HFF-Myc (cell line): ENCODE results near the gene DNAJB1.

Experiments
- DNase-seq: peaks from one replicate; pipeline ENCODE4 v3.0.0-alpha.2; 2011; ENCODE audit warnings: low read depth; ENCODE audit errors: extremely low read depth
- H3K4me3 ChIP-seq: replicated peaks from 2 replicates; pipeline ENCODE4 v1.5.1; 2011; ENCODE audit warnings: low read depth, mild to moderate bottlenecking, control low read depth, low read length
- TF ChIP-seq, protein P1 (sequence below): IDR thresholded peaks from 2 replicates; pipeline ENCODE4 v1.5.1; 2012; ENCODE audit warnings: mild to moderate bottlenecking, low read depth, low read length, control low read depth; ENCODE audit errors: missing control alignments

The DNAJB1 gene

DNA sequence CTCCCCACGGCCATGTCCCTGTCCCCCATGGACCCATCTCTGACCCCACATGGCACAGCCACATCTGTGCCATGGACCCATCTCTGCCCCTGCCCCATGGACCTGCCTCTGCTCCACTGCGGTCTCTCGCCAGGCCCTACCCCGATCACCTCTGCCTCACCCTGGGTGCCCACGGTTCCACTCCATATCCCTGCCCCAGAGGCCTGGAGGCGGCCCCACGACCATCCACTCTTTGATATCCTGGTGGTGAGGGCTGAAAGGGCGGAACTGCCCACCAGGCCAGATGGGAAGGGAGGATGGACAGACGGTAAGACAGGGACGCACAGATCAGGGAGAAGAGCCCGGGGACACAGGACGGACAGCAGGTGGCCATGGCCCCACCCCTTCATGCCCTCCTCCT, 43.4 kb downstream of the DNAJB1 start:
- TF ChIP-seq, protein P1, sequence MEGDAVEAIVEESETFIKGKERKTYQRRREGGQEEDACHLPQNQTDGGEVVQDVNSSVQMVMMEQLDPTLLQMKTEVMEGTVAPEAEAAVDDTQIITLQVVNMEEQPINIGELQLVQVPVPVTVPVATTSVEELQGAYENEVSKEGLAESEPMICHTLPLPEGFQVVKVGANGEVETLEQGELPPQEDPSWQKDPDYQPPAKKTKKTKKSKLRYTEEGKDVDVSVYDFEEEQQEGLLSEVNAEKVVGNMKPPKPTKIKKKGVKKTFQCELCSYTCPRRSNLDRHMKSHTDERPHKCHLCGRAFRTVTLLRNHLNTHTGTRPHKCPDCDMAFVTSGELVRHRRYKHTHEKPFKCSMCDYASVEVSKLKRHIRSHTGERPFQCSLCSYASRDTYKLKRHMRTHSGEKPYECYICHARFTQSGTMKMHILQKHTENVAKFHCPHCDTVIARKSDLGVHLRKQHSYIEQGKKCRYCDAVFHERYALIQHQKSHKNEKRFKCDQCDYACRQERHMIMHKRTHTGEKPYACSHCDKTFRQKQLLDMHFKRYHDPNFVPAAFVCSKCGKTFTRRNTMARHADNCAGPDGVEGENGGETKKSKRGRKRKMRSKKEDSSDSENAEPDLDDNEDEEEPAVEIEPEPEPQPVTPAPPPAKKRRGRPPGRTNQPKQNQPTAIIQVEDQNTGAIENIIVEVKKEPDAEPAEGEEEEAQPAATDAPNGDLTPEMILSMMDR: no peak
- peak overlapping the region; percentile 35 for H3K4me3 ChIP-seq
- DNase-seq: no peak

DNA sequence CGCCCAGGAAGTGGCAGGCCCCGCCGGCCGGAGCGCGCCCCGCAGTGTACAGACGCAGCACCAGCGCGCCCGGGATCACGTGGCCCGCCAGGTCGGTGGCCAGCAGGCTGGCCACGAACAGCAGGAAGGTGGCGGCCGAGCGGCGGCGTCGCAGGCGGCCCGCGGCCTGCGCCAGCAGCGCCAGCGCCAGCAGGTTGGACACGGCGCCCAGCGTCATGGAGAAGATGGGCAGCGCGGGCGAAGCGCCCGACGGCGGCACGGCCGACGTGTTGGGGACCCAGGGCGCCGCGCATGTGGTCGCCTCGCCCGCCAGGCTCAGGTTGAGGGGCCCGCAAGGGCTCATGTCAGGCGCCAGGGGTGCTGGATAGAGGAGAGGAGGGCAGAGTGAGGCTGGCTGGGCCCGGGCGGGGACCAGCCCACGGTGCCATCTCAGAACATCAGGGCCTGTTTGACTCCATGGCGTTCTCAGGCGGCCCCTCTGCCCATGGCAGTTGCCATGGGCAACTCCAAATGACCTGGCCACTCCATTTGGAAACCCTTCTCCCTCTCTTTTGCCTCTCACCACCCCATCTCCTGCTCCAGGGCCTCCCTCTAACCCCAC, 44.1 kb downstream of the DNAJB1 start:
- DNase-seq: no peak
- TF ChIP-seq, protein P1: no peak
- H3K4me3 ChIP-seq: no peak overlapping the region

DNA sequence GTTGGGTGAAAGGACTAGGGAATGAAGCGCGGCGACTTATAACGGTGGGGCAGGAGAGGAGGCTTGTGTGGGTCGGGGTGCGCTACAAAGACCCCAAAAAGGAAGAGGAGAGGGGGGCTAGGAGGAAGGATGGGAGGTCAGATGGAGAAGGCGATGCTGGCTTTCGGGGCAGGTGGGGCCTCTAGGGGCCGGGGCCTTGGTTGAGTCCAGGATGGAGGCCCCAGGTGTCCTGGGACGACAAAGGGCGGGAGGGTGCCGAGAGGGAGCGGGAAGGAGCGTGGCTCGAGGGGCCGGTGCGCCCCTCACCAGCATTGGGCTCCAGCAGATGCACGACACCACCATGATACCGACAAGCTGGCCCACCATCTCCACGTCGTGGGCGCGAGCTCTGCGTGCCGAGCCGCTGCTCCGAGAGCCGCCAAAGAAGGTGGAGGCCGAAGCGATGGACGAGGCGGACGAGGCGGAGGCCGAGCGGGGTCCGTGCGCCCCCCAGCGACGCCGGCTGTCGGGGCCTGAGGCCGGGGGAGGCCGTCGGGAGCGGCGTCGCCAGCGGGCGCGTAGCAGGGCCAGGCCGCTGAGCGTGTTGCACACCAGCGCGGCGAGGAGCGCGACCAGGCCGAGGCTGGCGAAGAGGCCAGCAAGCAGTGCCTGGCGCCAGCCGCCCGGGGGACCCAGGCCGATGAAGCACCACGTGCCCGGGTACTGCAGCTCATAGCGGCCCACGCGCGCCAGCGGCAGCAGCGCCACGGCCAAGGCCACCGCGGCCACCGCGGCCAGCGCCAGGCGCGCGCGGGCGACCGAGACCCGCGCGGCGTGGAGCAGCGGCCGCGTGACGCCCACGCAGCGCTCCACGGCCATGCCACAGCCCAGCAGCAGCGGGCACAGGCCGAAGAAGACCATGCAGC, 44.9 kb downstream of the DNAJB1 start:
- TF ChIP-seq, protein P1: no peak
- DNase-seq: no peak
- H3K4me3 ChIP-seq: no peak overlapping the region

DNA sequence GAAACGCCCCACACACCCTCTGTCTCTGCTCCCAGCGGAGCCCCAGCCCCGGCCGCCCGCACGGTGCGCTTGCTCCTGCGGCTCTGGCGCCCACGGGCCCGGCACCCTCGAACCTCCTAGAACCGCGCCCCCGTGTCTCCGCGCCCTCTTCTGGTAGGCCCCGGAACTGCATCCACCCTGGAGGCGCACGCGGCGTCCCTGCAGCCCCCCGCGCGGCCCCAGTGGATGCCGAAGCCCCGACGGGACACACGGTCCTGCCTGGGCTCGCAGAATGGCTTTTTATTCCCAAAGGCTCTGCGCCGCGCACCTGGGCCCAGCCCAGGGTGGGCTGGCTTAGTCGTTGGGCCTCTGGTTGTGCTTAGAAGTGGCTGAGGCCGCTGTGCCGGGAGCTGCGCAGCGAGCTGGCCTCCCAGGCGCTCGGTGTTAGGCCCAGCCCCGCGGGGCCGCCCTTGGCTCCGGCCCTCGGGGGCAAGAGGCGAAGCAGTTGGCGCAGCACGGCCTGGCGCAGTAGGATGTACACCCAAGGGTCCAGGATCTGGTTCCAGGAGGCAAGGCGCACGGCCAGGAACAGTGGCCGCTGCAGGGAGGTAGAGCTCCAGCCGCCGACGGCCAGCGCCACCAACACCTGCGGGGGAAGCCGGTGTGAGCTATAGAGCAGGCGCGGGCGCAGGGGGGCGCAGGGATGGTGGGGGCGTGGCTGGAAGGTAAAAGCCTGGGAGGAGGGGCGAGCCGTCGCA, 45.8 kb downstream of the DNAJB1 start:
- no peak overlapping the region for H3K4me3 ChIP-seq
- TF ChIP-seq, protein P1: peak; percentile 88

DNA sequence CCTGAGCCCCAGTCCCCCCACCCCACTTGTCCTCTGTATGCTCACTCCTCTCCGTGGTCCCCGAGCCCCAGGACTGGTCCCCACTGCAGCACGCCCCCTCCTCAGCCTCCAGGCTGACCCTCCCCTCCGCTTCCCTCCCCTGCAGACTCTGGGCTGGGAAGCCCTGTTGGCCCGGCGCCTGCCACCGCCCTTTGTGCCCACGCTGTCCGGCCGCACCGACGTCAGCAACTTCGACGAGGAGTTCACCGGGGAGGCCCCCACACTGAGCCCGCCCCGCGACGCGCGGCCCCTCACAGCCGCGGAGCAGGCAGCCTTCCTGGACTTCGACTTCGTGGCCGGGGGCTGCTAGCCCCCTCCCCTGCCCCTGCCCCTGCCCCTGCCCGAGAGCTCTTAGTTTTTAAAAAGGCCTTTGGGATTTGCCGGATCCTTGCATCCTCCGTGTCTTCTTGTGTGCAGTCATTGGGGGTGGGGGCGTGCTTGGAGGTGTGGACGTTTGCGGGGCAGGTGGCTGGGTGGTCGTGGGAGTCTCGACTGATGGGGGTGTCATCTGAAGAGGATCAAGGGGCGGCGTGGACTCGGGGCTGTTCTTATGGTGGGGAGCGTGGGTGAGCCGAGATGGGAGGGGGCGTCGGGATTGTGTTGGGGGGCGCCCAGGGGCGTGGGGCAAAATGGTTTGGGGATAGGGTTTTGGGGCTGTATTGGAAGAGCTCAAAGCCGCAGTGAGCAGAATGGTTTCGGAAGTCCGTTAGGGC, 46.6 kb downstream of the DNAJB1 start:
- H3K4me3 ChIP-seq: no peak overlapping the region
- DNase-seq: no peak
- TF ChIP-seq, protein P1: no peak

More for the DNA sequence above, 45.8 kb downstream of the DNAJB1 start:
- DNase-seq: no peak
